ENCODE data around the gene TEX11.
"Not testable (repeated sequence)": the region's sequence is repeated elsewhere in the genome, so short reads cannot be mapped to it uniquely, and the experiment has no call there.

Gene TEX11

DNA sequence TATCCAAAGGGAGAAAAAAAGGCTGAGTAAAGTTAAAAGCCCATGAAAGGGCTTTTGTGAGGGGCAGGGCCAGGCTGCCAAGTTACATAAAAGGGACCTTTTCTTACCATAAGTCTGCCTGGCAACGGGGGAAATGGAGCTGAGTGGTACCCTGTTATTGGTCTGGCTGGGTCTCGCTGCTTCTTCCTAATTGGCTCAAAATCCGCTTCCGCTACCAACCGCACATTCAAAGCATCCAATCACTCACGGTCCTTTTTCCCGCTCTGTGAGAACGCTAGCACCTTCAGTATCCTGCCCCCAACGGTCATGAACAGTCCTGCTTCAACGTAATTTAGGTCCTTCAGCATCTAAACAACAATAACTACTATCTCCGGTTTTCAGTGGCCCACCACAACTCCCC, 611 bp downstream of the TEX11 start:
- TF ChIP-seq, protein P1, sequence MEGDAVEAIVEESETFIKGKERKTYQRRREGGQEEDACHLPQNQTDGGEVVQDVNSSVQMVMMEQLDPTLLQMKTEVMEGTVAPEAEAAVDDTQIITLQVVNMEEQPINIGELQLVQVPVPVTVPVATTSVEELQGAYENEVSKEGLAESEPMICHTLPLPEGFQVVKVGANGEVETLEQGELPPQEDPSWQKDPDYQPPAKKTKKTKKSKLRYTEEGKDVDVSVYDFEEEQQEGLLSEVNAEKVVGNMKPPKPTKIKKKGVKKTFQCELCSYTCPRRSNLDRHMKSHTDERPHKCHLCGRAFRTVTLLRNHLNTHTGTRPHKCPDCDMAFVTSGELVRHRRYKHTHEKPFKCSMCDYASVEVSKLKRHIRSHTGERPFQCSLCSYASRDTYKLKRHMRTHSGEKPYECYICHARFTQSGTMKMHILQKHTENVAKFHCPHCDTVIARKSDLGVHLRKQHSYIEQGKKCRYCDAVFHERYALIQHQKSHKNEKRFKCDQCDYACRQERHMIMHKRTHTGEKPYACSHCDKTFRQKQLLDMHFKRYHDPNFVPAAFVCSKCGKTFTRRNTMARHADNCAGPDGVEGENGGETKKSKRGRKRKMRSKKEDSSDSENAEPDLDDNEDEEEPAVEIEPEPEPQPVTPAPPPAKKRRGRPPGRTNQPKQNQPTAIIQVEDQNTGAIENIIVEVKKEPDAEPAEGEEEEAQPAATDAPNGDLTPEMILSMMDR (IDR thresholded peaks at IDR 0.05; ENCODE audit: low read length, missing control alignments) = no peak
- no peak overlapping the region for H3K4me3 ChIP-seq (replicated peaks; ENCODE audit: low read depth, low read length)
- DNase-seq (ENCODE audit: low read depth) = no peak

GRCh38 chrX:70901465-70901864, 7.0 kb downstream of the TEX11 start:
- no peak overlapping the region for H3K4me3 ChIP-seq (replicated peaks; ENCODE audit: low read depth, low read length)
- DNase-seq (ENCODE audit: low read depth) = no peak
- TF ChIP-seq, protein P1 (IDR thresholded peaks at IDR 0.05; ENCODE audit: low read length, missing control alignments) = no peak

GRCh38 chrX:70890441-70890840, 18.1 kb downstream of the TEX11 start:
- DNase-seq (ENCODE audit: low read depth) = not testable (repeated sequence)

GRCh38 chrX:70878902-70879301, 29.6 kb downstream of the TEX11 start:
- no peak for DNase-seq (ENCODE audit: low read depth)
- H3K4me3 ChIP-seq (replicated peaks; ENCODE audit: low read depth, low read length) = no peak overlapping the region
- TF ChIP-seq, protein P1 (IDR thresholded peaks at IDR 0.05; ENCODE audit: low read length, missing control alignments) = no peak

More at GRCh38 chrX:70890441-70890840, 18.1 kb downstream of the TEX11 start:
- H3K4me3 ChIP-seq (replicated peaks; ENCODE audit: low read depth, low read length) = not testable (repeated sequence)

DNA sequence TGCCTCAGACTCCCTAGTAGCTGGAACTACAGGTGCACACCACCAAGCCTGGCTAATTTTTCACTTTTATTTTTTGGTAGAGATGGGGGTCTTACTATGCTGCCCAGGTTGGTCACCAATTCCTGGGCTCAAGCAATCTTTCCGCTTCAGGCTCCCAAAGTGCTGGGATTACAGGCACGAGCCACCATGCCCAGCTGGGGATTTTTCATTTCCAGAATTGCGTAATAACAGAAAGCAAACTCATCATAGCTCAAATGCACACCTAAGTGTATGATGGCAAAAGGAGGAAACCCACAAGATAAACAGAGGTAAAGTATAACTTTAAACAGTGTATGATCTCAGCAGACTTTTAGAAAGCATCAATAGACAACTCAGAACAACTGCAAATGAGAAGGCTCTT, 56.2 kb downstream of the TEX11 start:
- DNase-seq (ENCODE audit: low read depth) = no peak
- TF ChIP-seq, protein P1 (IDR thresholded peaks at IDR 0.05; ENCODE audit: low read length, missing control alignments) = no peak
- H3K4me3 ChIP-seq (replicated peaks; ENCODE audit: low read depth, low read length) = no peak overlapping the region

DNA sequence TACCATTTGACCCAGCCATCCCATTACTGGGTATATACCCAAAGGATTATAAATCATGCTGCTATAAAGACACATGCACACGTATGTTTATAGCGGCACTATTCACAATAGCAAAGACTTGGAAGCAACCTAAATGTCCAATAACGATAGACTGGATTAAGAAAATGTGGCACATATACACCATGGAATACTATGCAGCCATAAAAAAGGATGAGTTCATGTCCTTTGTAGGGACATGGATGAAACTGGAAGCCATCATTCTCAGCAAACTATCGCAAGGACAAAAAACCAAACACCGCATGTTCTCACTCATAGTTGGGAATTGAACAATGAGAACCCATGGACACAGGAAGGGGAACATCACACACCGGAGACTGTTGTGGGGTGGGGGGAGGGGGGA, 64.4 kb downstream of the TEX11 start:
- not testable (repeated sequence) for H3K4me3 ChIP-seq (replicated peaks; ENCODE audit: low read depth, low read length); DNase-seq (ENCODE audit: low read depth)

- DNase-seq (ENCODE audit: low read depth); H3K4me3 ChIP-seq (replicated peaks; ENCODE audit: low read depth, low read length): not testable (repeated sequence)
Measured at GRCh38 chrX:70843620-70844019, 64.9 kb downstream of the TEX11 start.

DNA sequence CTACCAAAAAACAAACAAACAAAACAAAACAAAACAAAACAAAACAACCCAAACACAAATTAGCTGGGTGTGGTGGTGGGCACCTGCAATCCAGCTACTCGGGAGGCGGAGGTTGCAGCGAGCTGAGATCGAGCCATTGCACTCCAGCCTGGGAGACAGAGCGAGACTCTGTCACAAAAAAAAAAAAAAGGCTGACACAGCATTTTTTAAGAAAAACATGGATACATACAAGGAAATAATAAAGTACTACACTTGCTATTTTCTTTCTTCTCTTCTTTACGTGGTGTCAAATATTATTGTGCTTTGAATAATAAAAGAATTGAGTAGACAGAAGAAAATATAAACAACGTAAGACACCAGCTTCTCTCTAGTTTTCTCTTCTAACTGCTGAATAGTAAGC, 73.9 kb downstream of the TEX11 start:
- H3K4me3 ChIP-seq (replicated peaks; ENCODE audit: low read depth, low read length) = no peak overlapping the region
- no peak for DNase-seq (ENCODE audit: low read depth)
- TF ChIP-seq, protein P1 (IDR thresholded peaks at IDR 0.05; ENCODE audit: low read length, missing control alignments) = no peak

- no peak overlapping the region for H3K4me3 ChIP-seq (replicated peaks; ENCODE audit: low read depth, low read length)
- TF ChIP-seq, protein P1 (IDR thresholded peaks at IDR 0.05; ENCODE audit: low read length, missing control alignments) = no peak
- peak; percentile 0 for DNase-seq (ENCODE audit: low read depth)
Measured at GRCh38 chrX:70826715-70827114, 81.8 kb downstream of the TEX11 start.

Measured in fibroblast of pulmonary artery (primary cell).